HG02938 (cell line): ENCODE data around the gene CYP46A1.
"Not testable (repeated sequence)": the region's sequence is repeated elsewhere in the genome, so short reads cannot be mapped to it uniquely, and the experiment has no call there.

Experiments used
- ATAC-seq: cut with Tn5 transposase; IDR thresholded peaks from one replicate; pipeline ENCODE4 v1.9.1; 2021; ENCODE audit warnings: mild to moderate bottlenecking, moderate library complexity; ENCODE audit not compliant: unreplicated experiment

Gene CYP46A1

DNA sequence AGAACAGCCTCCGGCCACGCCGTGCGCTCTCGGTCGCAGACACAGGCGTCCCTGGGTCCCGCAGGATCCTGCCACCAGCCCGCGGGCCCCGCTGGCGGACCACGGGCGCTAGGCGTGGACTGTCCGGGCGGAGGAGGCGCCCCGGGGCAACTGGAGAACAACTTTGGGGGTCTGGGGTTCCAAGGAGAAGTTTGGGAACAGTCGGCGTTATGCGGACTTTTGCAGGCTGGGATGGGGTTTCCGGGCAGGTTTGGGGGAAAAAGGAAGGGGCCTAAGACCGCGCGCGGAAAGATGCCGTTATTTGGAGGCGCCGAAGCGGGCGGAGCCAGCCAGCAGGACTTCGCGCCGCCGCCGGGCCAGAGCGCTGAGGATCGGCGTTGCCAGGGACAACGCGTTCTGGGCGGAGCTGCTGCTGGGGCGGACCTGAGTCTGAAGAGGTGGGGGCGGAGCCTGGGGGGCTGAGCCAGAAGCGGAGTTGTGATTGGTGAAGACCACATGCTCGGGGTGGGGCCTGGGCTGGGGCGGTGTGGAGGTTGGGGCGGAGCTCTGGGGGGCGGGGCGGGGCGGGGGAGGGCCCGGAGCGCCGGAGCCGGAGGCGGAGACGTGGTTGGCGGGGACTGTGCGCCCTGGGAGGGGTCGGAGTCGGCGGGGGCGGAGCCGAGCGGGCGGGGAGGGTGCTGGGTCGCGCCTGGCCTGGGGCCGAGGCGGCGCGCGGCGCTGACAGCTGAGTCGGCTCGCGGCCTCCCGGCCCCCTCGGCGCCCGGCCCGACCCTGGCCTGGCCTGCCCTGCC lies at the start of gene CYP46A1:
CYP46A1 (plus strand) TSS at position 680 of the 791 bp plus-strand sequence. CDS start 120 bp downstream, outside the sequence.
- peak; percentile 90 for ATAC-seq

GRCh38 chr14:99634443-99634842 lies 49.7 kb upstream of the CYP46A1 start:
- ATAC-seq = no peak

DNA sequence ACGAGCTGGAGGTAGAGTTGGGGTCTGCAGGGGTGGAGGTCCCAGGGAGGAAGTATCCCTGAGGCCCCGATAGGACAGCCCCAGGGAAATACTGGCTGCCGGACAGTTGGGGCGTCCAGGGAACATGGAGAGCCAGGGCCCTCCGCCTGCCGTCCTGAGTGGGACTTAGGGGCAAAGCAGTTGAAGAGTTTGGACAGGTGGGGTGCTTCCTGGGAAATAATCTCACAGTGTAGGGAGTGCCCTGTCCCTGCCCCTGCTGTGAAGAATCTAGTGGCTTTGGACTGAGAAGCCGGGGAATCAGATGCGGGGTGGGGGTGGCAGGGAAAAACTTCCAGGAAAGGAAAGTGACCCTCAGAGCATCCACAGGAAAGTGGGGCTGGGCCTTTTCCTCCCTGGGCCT lies 49.0 kb upstream of the CYP46A1 start:
- no peak for ATAC-seq

GRCh38 chr14:99636487-99636886 lies 47.6 kb upstream of the CYP46A1 start:
- no peak for ATAC-seq

DNA sequence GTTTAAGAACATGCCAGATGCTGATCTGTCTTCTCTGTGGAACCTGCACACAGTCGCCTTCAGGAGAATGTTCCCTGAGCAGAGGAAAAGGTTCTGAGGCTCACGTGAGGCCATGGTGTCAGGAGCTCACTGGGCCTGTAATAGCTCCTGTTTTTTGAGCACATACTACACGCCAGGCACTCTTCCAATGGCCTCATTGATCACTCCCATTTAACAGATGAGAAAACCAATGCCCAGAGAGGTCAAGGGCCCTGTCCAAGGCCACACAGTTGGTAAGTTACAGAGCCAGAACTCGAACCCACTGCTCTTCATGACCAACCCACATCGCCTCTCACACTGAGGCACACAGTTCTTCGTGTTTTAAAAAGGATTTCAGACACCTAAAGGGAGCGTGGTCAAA lies 46.5 kb upstream of the CYP46A1 start:
- no peak for ATAC-seq

GRCh38 chr14:99642771-99643170 lies 41.3 kb upstream of the CYP46A1 start:
- not testable (repeated sequence) for ATAC-seq

DNA sequence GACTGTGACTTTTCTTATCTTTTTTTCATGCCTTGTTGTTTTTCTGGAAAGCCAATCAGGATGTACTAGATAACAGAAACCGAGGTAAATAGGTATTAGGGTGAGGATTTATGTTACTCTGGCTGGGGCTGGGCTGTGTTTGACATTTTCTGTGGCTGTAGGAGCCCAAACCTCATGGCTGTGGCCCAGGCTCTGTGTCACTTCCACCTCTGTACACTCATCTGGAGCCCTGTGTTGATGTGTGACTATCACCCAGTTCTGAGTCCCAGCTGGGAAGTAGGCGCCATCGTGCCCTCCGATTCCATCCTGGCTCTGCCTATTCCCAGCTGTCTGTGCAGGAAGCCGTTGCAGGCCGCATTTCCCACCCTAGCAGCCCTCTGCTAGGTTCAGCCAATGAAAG lies 40.8 kb upstream of the CYP46A1 start:
- ATAC-seq = no peak

DNA sequence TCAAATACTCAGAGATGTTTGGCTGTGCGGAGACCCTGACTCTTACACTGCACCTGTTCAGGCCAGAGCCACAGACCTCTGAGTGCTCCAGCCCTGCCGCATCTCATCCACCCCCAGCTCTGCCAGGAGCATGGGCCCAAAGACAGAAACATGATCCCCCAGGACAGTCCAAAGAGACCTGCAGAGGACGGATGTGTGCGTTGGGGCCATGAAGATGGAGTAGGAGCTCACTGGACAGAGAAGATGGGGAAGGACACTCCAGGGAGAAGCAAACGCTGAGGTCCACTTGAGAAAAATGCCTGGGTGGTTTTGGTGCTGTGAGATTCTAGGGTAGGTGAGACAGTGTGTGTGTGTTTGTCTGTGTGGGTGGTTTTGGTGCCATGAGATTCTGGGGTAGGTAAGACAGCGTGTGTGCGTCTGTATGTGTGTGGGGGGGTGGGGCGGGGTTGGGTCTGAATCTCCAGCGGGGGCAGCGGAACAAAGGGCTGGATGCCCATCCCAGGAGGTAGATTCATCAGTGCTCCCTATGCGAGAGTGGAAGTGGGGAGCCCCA lies 40.0 kb upstream of the CYP46A1 start:
- ATAC-seq = no peak

DNA sequence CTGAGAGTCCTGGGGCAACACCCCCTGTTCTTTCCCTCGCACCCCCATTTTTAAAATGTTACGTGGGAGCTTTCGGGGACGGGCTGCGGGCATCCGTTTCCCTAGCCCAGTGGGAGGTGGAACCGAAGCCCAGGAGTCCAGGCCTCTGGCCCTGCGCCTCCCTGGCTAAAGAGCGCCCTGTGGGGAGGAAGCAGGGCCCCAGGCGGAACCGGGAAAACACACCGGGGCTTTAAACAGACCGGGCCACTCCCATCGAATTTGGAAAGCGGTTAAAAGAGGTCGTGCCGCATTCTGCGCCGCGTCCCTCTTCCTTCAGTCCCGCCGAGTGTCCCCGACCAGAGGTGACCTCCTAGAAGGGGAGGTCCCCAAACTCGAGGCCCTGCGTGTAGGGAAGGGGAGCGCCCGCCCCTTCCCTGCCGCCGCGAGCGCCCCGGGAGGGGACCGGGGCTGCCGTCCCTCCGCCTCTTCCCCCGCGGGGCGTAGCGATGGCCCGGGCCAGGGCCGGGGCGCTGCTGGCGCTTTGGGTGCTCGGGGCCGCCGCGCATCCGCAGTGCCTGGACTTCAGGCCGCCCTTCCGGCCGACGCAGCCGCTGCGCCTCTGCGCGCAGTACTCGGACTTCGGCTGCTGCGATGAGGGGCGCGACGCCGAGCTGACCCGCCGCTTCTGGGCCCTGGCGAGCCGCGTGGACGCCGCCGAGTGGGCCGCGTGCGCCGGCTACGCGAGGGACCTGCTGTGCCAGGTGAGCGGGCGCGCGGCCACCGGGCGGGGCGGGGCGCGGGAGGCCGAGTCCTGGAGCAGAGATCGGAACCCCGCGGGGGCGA lies 39.2 kb upstream of the CYP46A1 start, which contains the start of gene HHIPL1:
HHIPL1 (plus strand) TSS at position 407 of the 822 bp plus-strand sequence; CDS start at position 486, 79 bp downstream.
- ATAC-seq = no peak

- ATAC-seq = no peak
These were observed 38.3 kb upstream of the CYP46A1 start for GRCh38 chr14:99645545-99646505.

DNA sequence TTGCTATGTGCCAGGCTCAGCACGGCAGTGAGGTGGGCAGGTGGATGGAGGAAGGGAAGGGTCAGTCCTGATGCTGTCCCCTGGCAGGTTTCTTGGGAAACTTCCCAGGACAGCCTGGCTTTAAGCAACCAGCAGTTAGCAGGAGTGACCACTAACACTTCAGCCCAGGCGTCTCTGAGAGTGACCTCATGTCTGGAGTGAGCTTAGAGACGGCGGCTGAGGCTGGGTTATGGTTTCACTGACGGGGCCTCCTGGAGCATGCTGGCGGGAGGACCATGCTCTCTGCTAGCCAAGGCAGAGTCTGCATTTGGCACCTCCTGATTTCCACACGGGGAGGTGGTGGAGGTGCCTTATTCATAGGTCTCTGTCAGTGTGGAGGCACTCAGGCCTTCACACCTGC lies 36.7 kb upstream of the CYP46A1 start:
- ATAC-seq = no peak

DNA sequence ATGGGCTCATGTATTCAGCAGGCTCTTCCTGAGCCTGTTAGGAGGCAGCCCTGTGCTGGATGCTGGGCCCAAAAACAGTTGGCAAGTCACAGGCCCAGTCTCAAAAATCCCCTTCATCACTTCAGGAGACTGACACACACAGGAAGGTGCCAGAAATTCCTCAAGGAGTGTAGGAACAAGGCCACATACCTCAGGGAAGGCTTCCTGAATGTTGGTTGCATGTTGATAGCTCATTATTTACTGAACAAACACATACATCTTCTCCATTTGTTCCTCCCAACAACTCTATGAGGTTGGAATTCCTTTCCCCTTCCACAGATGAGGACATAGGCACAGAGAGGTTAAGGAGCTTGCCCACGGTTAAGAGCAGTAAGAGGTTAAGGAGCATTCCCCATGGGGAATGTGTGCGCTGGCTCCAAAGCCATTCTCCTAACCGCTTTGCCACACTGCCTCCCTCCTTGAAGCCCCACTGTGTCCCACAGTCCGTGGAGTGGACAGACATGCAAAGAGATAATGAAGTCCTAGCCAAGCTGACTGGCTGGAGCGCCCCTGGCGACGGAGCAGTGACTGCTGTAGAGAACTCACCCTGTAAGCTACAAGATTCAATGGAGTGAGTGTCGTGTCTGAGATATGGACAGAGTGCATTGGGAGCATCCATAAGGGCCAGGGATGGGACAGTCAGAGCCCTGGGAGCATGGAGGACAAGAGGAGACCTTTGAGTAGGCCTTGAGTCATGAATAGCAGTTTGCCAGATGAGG lies 35.9 kb upstream of the CYP46A1 start:
- ATAC-seq = no peak

- ATAC-seq = no peak
These were observed 34.9 kb upstream of the CYP46A1 start for GRCh38 chr14:99649219-99649618.

GRCh38 chr14:99649643-99650042 lies 34.5 kb upstream of the CYP46A1 start:
- ATAC-seq = no peak

DNA sequence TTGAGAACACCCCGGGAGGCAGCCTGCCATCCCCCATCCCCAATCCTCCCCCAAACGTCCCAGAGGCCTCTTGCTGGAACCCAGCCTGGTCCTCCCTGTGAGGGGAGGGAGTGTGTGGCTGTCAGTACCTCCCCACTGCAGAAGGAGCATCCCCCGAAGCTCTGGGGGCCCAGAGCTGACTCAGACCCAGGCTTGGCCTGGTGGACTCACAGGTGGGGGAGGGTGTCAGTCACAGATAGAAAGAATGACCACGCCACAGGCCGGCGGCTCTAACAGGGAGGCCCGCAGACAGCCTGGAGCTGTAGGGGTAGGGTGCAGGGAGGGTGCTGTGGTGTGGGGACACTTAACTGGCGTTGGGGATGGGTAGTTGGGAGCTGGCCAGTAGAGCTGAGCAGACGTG lies 33.9 kb upstream of the CYP46A1 start:
- ATAC-seq = no peak

DNA sequence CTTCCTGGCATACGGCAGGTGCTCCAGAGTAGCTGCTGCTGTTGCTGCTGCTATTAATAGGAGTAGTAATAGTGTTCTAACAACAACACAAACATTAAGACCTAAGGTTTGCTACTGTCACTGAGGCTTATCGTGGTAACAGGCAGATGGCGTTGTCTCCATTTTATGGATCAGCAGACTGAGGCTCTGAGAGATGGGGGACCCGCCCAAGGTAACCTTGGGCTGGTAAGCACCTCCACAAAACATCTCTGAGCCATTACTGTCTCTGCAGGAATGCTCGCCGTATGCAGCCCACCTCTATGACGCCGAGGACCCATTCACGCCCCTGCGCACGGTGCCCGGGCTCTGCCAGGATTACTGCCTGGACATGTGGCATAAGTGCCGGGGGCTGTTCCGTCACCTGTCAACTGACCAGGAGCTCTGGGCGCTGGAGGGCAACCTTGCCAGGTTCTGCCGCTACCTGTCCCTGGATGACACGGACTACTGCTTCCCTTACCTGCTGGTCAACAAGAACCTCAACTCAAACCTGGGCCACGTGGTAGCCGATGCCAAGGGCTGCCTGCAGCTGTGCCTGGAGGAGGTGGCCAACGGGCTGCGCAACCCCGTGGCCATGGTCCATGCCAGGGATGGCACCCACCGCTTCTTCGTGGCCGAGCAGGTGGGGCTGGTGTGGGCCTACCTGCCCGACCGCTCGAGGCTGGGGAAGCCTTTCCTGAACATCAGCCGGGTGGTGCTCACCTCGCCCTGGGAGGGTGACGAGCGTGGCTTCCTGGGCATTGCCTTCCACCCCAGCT lies 31.9 kb upstream of the CYP46A1 start:
- ATAC-seq = no peak

DNA sequence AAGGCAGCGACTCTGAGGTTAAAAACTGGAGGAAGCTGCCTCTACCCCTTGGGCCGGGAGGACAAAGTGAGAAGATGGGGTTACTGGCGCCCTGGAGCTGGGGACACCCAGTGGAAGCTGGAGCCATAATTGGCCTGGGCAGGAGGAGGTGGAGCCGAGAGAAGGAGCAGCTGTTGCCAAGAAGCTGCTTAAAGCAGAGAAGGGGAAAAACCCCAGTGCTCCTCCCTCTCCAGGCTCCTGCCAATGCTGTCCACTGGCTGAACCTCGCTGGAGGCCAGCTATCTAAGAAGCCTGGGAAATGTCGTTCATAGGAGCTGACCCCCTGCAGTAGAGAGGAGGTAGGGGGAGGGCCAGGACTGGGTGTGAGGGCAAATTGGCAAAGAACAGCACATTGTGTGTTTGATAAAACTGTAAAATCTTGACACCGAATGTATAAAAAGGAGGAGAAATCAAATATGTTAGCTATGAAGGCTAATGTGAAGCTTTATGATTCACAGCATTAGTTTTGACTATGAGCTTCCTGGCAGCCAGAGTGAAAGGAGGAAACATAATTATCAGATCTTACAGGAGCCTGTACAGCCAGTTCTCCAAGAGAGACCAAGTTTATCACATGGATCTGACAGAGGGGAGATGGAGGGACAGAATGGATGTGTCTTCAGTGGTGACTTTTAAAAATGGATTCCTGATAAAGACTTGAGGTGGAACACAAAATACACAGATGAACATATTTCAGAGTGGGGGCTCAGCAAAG lies 29.7 kb upstream of the CYP46A1 start:
- ATAC-seq = no peak

DNA sequence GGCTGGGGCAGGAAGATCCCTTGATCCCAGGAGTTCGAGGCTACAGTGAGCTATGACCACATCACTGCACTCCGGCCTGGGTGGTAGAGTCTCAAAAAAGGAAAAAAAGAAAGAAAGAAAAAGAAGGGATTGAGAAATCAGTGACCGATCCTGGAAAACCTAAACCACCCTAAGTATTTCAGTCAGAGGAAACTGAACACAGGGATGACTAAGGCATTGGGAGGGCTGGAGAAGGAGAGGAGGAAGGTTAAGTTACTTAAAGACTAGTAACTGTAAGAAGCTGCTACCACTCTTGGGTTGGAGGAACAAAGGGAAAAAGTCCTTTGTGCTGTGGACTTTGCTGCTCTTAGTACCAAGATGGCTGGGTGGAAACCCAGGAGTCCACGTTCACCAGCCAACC lies 28.6 kb upstream of the CYP46A1 start:
- ATAC-seq = no peak
